ENCODE results near the gene JADE2. TPM values are rescaled to one million over a fixed set of nuclear protein-coding genes. Genes with fewer than 3 reads are reported as not detected.

The JADE2 gene
- total RNA-seq, 1 donor from 2014 or later, result 26.3 TPM

GRCh38 chr5:134566741-134567221, 41.3 kb downstream of the JADE2 start:
- H3K27ac ChIP-seq (replicated peaks), result peak overlapping the region; percentile 91

GRCh38 chr5:134567641-134568336, 42.3 kb downstream of the JADE2 start:
- Histone ChIP-seq H3K9me3 (replicated peaks) (no peaks in the 10 kb centered on the region), H3K4me1 (peaks cover 67% of the 10 kb centered on the region), H3K4me3 (no peak overlapping the region), H3K27ac (replicated peaks) (peak overlapping the region; percentile 91), H3K36me3 (peaks cover 86% of the 10 kb centered on the region), H3K27me3 (ENCODE audit: low read depth) (no peaks in the 10 kb centered on the region)
- DNase-seq, result no peak
- TF ChIP-seq CTCF (IDR thresholded peaks at IDR 0.05; ENCODE audit: borderline replicate concordance), result no peak
- intact Hi-C loops (cut with micrococcal nuclease), result no loop called here

More at GRCh38 chr5:134566741-134567221, 41.3 kb downstream of the JADE2 start:
- Histone ChIP-seq H3K4me3 (no peak overlapping the region), H3K27me3 (ENCODE audit: low read depth) (no peaks in the 10 kb centered on the region), H3K36me3 (peaks cover 86% of the 10 kb centered on the region), H3K9me3 (replicated peaks) (no peaks in the 10 kb centered on the region), H3K4me1 (peaks cover 65% of the 10 kb centered on the region)
- intact Hi-C loops (cut with micrococcal nuclease), result no loop called here
- TF ChIP-seq CTCF (IDR thresholded peaks at IDR 0.05; ENCODE audit: borderline replicate concordance), result no peak
- DNase-seq, result no peak

- peak overlapping the region; percentile 1 for H3K4me3 ChIP-seq
- DNase-seq, result no peak
- peaks cover 86% of the 10 kb centered on the region for H3K36me3 ChIP-seq
- no peaks in the 10 kb centered on the region for H3K27me3 ChIP-seq (ENCODE audit: low read depth)
- peak overlapping the region; percentile 91 for H3K27ac ChIP-seq (replicated peaks)
- TF ChIP-seq CTCF (IDR thresholded peaks at IDR 0.05; ENCODE audit: borderline replicate concordance), result no peak
- peaks cover 72% of the 10 kb centered on the region for H3K4me1 ChIP-seq
- no peaks in the 10 kb centered on the region for H3K9me3 ChIP-seq (replicated peaks)
- intact Hi-C loops (cut with micrococcal nuclease), result no loop called here
Measured at GRCh38 chr5:134568337-134568700, 42.8 kb downstream of the JADE2 start.

- Histone ChIP-seq H3K9me3 (replicated peaks) (no peaks in the 10 kb centered on the region), H3K36me3 (peaks cover 86% of the 10 kb centered on the region), H3K4me1 (peaks cover 79% of the 10 kb centered on the region), H3K27me3 (ENCODE audit: low read depth) (no peaks in the 10 kb centered on the region), H3K4me3 (peak overlapping the region; percentile 1), H3K27ac (replicated peaks) (peak overlapping the region; percentile 91)
- intact Hi-C loops (cut with micrococcal nuclease), result no loop called here
- peak; percentile 81 for DNase-seq
- no peak for TF ChIP-seq CTCF (IDR thresholded peaks at IDR 0.05; ENCODE audit: borderline replicate concordance)
Measured at GRCh38 chr5:134568761-134569695, 43.6 kb downstream of the JADE2 start.

- no peak for TF ChIP-seq CTCF (IDR thresholded peaks at IDR 0.05; ENCODE audit: borderline replicate concordance)
- Histone ChIP-seq H3K4me3 (peak overlapping the region; percentile 1), H3K9me3 (replicated peaks) (no peaks in the 10 kb centered on the region), H3K36me3 (peaks cover 86% of the 10 kb centered on the region), H3K4me1 (peaks cover 88% of the 10 kb centered on the region), H3K27me3 (ENCODE audit: low read depth) (no peaks in the 10 kb centered on the region), H3K27ac (replicated peaks) (peak overlapping the region; percentile 91)
- intact Hi-C loops (cut with micrococcal nuclease), result no loop called here
- DNase-seq, result no peak
Measured at GRCh38 chr5:134569758-134570364, 44.4 kb downstream of the JADE2 start.
